ENCODE data around the gene FOXA3. TPM values are rescaled to one million over a fixed set of nuclear protein-coding genes. Genes with fewer than 3 reads are reported as not detected.
"Not testable (repeated sequence)": the region's sequence is repeated elsewhere in the genome, so short reads cannot be mapped to it uniquely, and the experiment has no call there.

FOXA3 gene
- total RNA-seq, 1 donor from 2014 or later = not detected

- DNase-seq (ENCODE audit: low read depth in 2 of 2) = no peak
Measured at GRCh38 chr19:45887200-45887710, 23.1 kb downstream of the FOXA3 start.

- DNase-seq (ENCODE audit: low read depth in 2 of 2) = no peak
Measured at GRCh38 chr19:45889210-45889885, 25.2 kb downstream of the FOXA3 start.

- no peak for DNase-seq (ENCODE audit: low read depth in 2 of 2)
Measured at GRCh38 chr19:45890877-45891276, 26.8 kb downstream of the FOXA3 start.

GRCh38 chr19:45895519-45895972 is 31.4 kb downstream of the FOXA3 start:
- no peak for DNase-seq (ENCODE audit: low read depth in 2 of 2)

GRCh38 chr19:45895983-45896599 is 32.0 kb downstream of the FOXA3 start:
- DNase-seq (ENCODE audit: low read depth in 2 of 2) = not testable (repeated sequence)

DNA sequence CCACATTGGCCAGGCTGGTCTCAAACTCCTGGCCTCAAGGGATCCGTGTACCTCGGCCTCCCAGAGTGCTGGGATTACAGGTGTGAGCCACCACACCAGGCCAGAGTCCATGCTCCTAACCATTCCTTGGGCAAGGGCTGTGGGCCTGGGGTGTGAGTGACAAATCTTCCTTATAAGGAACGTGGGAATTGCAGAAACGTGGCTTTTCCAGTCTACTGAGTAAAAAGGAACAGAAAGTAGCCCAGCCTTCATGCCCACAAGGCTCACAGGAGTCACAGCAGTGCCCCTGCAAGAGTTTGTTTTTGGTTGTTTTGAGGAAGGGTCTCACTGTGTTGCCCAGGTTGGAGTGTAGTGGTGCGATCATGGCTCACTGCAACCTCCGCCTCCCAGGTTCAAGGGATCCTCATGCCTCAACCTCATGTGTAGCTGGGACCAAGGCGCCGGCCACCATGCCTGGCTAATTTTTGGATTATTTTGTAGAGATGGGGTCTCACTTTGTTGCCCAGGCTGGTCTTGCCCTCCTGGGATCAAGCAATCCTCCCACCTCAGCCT is 33.2 kb downstream of the FOXA3 start:
- DNase-seq (ENCODE audit: low read depth in 2 of 2) = no peak

- no peak for DNase-seq (ENCODE audit: low read depth in 2 of 2)
Measured at GRCh38 chr19:45899253-45899652, 35.1 kb downstream of the FOXA3 start.

DNA sequence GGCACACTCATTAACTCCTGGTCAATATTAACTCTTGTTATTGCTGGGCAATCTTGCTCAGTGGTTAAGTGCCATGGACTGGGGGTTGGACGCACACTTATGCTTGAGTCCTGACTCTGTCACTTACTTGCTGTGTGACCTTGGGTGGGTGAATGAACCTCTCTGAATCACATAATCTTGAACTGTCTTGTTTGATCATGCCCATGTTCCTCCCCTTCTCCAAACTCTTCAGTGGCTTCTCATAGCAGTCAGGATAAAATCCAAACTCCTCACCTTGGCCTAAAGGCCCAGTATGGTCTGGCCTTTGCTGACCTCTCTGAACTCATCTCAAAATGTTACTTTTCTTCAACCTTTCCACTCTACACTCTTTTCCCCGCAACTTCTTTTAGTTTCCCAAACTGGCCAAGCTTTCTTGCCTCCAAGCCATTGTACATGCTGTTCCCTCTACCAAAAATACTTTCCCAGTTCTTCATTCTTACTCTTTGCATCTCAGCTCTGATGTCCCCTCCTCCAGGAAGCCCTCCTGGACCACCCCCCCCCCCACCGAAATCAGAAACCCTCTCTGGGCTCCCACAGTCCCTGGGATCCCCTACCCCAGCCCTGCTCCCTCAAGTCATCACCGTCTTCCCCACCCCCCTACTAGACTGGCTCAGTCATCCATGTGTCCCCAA is 35.9 kb downstream of the FOXA3 start:
- DNase-seq (ENCODE audit: low read depth in 2 of 2) = no peak

DNA sequence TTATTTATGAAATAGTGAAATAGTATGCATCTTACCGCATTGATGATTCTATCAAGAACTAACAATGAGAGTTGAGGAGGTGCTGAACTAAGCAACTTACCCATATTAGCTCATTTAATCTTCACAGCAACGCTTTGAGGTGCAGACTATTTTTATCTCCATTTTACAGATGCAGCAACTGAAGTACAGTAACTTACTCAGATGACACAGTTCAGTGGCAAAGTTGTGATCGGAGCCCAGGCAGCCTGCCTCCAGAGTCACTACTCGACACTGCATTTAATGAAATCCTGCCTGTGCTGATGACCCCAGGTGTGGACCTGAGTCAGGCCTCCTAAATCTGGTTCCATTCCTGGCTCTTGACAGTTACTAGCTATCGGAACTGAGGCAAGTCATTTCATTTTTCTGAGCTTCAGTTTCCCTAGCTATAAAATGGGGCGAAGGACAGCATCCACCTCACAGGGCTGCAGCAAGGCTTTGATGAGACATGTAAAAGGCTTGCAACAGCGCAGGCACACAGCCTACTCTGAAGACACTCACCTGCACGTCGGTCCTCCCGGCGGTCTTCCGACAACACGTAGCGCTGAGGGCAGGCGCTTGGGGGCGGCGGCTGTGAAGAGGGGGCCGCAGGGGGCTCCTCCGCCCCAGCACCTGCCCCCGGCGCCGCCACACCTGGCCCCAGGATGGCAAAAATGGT is 36.8 kb downstream of the FOXA3 start:
- DNase-seq (ENCODE audit: low read depth in 2 of 2) = no peak

DNA sequence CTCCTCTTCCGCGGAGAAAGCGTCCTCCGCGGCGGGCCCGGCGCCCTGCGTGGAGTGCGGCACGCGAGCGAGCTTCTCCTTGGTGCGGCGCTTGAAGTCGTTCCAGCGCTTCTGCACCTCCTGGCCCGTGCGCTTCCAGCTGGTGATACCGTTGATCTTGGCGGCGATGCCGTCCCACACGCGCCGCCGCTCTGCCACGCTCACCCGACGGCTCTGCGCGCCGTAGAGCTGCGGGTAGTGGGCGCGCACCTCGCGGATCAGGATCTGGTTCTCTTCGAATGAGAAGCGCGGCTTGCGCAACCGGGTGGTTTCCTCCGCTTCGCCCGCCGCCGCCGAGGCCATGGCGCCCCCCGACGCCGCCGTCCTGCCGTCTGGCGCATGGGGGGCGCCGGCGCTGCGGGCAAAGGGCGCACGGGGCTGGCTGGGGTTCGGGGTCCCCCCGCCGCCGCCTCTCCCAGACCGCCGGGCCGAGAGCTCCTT is 37.3 kb downstream of the FOXA3 start:
- peak; percentile 15 to 47 for DNase-seq (ENCODE audit: low read depth in 2 of 2)

GRCh38 chr19:45901912-45902650 is 38.0 kb downstream of the FOXA3 start, which contains the start of gene MYPOP:
MYPOP (minus strand) TSS chr19:45902613; CDS start chr19:45901773, 840 bp downstream.
- DNase-seq (ENCODE audit: low read depth in 2 of 2) = peak in 1 of 2 donors; percentile 21

DNA sequence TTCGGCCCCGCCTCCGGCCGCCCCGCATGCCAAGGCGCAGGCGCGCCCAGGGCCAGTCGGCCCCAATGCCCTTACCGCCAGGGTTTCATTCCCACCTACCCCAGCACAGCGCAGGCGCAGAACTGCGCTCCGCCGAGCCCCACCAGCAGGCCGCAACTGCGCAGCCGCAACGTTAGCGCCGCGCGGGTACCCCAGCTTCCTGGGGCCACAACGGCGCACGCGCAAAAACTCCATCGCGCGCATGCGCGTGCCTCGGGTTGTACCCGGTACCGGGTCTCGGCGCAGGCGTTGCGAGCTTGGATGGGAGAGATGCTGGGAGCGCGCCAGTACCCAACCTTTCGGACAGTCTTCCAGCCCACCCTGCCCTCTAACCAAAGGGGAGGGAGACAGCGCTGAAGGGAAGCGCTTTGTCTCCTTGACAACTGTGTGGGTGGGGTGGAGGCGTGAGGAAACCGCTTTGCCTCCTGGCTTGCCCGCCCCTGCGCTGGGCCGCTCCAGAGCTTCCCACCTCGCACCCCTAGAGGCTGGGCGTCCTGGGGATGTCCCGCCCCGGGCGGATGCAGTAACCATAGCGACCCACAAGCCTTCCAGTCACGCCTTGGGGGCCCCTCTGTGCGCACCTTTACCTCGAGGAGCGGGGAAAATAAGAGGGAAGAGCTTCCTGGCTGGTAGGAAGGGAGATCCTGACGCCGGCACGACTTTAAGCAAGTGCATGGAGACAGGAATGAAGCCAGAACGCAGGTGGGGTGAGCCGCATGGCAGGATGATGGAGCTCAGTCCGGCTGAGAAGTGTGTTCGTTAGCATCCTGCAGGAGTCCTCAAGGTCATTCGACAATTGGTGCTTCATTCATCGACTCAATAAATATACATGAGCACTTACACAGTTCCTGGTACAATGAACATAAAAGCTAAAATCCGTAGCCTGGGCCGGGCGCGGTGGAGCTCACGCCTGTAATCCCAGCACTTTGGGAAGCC is 38.8 kb downstream of the FOXA3 start:
- peak; percentile 93 to 97 for DNase-seq (ENCODE audit: low read depth in 2 of 2)

- DNase-seq (ENCODE audit: low read depth in 2 of 2) = no peak
Measured at GRCh38 chr19:45905011-45905410, 40.9 kb downstream of the FOXA3 start.

DNA sequence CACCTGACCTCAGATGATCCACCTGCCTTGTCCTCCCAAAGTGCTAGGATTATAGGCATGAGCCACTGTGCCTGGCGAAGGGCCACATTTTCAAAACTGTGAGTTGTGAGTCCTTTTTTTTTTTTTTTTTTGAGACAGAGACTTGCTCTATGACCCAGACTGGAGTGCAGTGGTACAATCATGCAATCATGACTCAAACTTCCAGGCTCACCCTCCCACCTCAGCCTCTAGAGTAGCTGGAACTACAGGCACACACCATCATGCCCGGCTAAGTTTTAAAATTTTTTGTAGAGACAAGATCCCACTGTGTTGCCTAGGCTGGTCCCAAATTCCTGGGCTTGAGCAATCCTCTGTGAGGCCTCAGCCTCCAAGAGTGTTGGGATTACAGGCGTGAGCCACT is 42.1 kb downstream of the FOXA3 start:
- DNase-seq (ENCODE audit: low read depth in 2 of 2) = no peak

- no peak for DNase-seq (ENCODE audit: low read depth in 2 of 2)
Measured at GRCh38 chr19:45908956-45909355, 44.8 kb downstream of the FOXA3 start.

GRCh38 chr19:45911291-45911690 is 47.2 kb downstream of the FOXA3 start:
- DNase-seq (ENCODE audit: low read depth in 2 of 2) = no peak

GRCh38 chr19:45913874-45914830 is 50.0 kb downstream of the FOXA3 start, which contains the start of gene NANOS2:
NANOS2 (minus strand) TSS chr19:45914778; CDS start chr19:45914693, 85 bp downstream.
- DNase-seq (ENCODE audit: low read depth in 2 of 2) = peak in 1 of 2 donors; percentile 32

Measured in dermis microvascular lymphatic vessel endothelial cell (primary cell).